Measurements from ENCODE around the gene RAB4A. TPM values are rescaled to one million over a fixed set of nuclear protein-coding genes. Genes with fewer than 3 reads are reported as not detected.
"Not testable (repeated sequence)": the region's sequence is repeated elsewhere in the genome, so short reads cannot be mapped to it uniquely, and the experiment has no call there.

The RAB4A gene
- total RNA-seq, 1 donor from 2014 or later, result 47.1 TPM

DNA sequence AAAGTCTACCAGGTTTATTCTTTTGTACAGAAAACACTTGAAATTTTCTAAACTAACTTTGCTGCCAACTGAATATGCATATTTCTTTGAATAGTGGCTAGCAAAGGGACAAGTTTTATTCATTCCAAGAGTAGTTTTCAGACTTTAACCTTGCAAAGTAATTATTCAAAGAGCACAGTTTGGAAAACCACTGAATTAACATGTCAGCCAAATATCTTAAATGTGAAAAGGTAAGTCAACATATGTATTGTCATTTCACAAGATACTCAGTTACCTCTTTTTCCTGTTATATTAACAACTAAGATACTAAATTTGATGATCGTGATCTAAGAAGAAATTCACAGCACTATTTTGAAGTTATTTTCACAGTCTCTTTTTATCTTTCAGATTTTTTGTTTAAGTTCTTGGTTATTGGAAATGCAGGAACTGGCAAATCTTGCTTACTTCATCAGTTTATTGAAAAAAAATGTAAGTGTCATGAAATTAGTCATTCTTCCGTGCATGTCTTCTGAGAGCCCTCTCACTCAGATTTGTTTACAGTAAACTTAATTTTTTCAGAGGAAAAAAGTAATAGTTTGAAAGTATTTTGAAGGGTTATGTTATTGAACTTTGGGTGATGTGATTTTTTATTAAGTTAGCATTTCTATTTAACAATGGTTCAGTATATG is 15.3 kb downstream of the RAB4A start:
- Histone ChIP-seq H3K27ac (no peak overlapping the region), H3K4me1 (peaks cover 9% of the 10 kb centered on the region), H3K9me3 (no peaks in the 10 kb centered on the region), H3K36me3 (no peaks in the 10 kb centered on the region), H3K4me3 (no peak overlapping the region), H3K27me3 (no peaks in the 10 kb centered on the region)
- TF ChIP-seq, protein P1, sequence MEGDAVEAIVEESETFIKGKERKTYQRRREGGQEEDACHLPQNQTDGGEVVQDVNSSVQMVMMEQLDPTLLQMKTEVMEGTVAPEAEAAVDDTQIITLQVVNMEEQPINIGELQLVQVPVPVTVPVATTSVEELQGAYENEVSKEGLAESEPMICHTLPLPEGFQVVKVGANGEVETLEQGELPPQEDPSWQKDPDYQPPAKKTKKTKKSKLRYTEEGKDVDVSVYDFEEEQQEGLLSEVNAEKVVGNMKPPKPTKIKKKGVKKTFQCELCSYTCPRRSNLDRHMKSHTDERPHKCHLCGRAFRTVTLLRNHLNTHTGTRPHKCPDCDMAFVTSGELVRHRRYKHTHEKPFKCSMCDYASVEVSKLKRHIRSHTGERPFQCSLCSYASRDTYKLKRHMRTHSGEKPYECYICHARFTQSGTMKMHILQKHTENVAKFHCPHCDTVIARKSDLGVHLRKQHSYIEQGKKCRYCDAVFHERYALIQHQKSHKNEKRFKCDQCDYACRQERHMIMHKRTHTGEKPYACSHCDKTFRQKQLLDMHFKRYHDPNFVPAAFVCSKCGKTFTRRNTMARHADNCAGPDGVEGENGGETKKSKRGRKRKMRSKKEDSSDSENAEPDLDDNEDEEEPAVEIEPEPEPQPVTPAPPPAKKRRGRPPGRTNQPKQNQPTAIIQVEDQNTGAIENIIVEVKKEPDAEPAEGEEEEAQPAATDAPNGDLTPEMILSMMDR (IDR thresholded peaks at IDR 0.05), result no peak
- intact Hi-C loops (cut with DNase I), result no loop called here
- no peak for ATAC-seq
- no peak for DNase-seq

DNA sequence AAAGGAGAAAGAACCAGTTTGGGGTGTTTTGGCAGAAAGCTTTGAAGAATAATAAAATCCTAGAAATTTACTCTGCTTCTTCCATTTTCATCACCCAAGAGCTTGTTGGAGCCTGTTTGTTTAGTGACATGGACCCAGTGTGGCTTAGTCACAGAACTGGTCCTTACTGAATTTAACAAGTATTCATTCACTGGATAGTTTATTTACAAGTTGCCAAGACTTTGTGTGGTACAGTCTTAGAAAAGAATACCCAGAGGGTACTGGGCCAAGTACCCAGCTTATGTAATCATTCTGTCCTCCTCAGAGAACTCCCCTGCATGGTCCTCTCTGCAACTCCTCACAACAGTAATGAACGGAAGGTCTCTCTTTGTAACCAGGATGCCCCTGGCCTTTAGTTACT is 16.4 kb downstream of the RAB4A start:
- intact Hi-C loops (cut with DNase I), result no loop called here
- Histone ChIP-seq H3K4me3 (no peak overlapping the region), H3K9me3 (no peaks in the 10 kb centered on the region), H3K27me3 (no peaks in the 10 kb centered on the region), H3K36me3 (no peaks in the 10 kb centered on the region), H3K27ac (no peak overlapping the region), H3K4me1 (peaks cover 9% of the 10 kb centered on the region)
- DNase-seq (no peak), ATAC-seq (no peak)
- TF ChIP-seq, protein P1 (IDR thresholded peaks at IDR 0.05), result no peak

DNA sequence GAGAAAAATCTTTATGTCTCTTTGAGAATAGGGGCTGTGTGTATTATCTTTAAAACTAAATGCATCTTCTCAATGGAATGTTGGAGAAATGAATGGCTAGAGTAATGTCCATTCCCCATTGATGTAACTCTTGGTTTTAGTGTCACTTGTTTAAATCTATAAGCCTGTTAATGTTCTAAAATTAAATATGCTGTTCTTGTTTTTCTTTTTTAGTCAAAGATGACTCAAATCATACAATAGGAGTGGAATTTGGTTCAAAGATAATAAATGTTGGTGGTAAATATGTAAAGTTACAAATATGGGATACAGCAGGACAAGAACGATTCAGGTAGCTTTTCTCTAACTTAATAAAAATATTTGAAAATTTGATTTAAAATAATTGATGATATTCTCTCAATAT is 17.6 kb downstream of the RAB4A start:
- H3K27me3 ChIP-seq, result no peaks in the 10 kb centered on the region
- ATAC-seq, result no peak
- DNase-seq, result no peak
- TF ChIP-seq, protein P1 (IDR thresholded peaks at IDR 0.05), result no peak
- peaks cover 9% of the 10 kb centered on the region for H3K4me1 ChIP-seq
- no peaks in the 10 kb centered on the region for H3K36me3 ChIP-seq
- intact Hi-C loops (cut with DNase I), result no loop called here
- H3K9me3 ChIP-seq, result no peaks in the 10 kb centered on the region
- H3K27ac ChIP-seq, result no peak overlapping the region
- no peak overlapping the region for H3K4me3 ChIP-seq

DNA sequence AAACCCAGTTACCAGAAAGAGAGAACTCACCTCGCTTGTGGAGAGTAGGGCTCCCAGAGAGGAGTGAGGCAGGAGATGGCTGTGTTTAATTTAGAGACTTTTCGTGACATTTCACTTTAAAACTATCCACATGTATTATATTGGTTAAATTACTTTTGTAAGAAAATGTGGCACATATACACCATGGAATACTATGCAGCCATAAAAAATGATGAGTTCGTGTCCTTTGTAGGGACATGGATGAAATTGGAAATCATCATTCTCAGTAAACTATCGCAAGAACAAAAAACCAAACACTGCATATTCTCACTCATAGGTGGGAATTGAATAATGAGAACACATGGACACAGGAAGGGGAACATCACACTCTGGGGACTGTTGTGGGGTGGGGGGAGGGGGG is 20.8 kb downstream of the RAB4A start:
- intact Hi-C loops (cut with DNase I); H3K9me3 ChIP-seq; H3K27ac ChIP-seq; ATAC-seq; H3K4me3 ChIP-seq; H3K4me1 ChIP-seq; DNase-seq; H3K27me3 ChIP-seq; H3K36me3 ChIP-seq: not testable (repeated sequence)

DNA sequence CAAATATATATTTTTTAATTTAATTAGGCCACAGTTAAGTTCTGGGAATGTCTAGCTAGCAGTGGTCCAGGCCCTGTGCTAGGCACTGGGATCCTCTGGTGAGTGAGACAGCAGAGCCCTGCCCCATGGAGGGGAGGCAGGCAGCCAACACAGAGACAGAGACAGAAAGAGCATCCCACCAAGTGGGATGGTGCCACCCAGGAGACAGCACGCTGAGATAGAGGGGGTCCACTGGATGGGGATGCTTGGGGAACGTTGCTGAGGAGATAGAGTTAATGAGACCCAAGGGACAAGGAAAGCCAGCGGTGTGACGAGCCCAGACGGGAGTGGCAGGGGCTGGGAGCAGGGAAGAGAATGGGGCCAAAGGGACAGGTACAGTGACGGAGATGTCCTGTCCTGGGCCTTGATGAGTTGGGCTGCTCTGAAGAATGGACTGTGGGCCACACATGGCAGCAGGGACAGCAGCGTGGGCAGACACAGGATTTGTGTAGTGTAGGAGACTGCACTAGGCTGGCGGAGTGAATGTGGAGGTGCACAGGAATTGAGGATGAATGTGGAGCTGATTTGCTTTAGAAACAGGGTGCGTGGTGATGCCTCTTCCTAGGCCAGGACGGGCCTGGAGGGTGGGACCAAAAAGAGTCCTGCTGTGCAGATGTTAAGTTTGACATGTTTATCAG is 22.8 kb downstream of the RAB4A start:
- Histone ChIP-seq H3K4me1 (no peaks in the 10 kb centered on the region), H3K27ac (no peak overlapping the region), H3K9me3 (no peaks in the 10 kb centered on the region), H3K27me3 (no peaks in the 10 kb centered on the region), H3K36me3 (peaks cover 12% of the 10 kb centered on the region), H3K4me3 (no peak overlapping the region)
- ATAC-seq (no peak), DNase-seq (no peak)
- TF ChIP-seq, protein P1 (IDR thresholded peaks at IDR 0.05), result no peak
- intact Hi-C loops (cut with DNase I), result no loop called here

DNA sequence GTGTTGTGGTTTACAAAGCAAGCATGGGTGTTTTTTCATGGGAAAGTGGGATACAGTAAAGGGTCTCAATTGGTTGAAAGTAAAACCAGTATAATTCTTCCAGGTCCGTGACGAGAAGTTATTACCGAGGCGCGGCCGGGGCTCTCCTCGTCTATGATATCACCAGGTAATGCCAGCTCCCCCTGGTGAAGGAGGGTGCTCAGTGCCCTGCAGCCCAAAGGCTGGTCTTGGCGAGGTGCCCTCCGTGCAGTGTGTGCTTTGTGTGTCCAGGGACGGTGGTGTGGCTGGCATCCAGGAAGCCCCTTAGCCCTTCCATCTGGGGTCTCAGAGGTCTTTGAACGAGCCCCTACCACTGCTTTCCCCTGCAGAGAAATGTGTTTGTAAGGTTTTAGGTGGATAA is 24.8 kb downstream of the RAB4A start:
- Histone ChIP-seq H3K27me3 (no peaks in the 10 kb centered on the region), H3K4me1 (no peaks in the 10 kb centered on the region), H3K27ac (no peak overlapping the region), H3K9me3 (no peaks in the 10 kb centered on the region), H3K4me3 (no peak overlapping the region), H3K36me3 (peaks cover 33% of the 10 kb centered on the region)
- TF ChIP-seq, protein P1 (IDR thresholded peaks at IDR 0.05), result no peak
- intact Hi-C loops (cut with DNase I), result no loop called here
- no peak for ATAC-seq
- DNase-seq, result no peak

Measured in upper lobe of right lung (tissue), 1 donor.